Measurements from ENCODE around the gene EML5. TPM values are rescaled to one million over a fixed set of nuclear protein-coding genes. Genes with fewer than 3 reads are reported as not detected.

The EML5 gene
- 0.13 and 0.20 TPM in 2 replicates for total RNA-seq

GRCh38 chr14:88792473-88793258 lies at the start of gene EML5:
EML5 (minus strand) TSS chr14:88792953; CDS start chr14:88792503, 450 bp downstream.

GRCh38 chr14:88824314-88825077 lies 31.7 kb upstream of the EML5 start, which contains the start of gene TTC8:
TTC8 (plus strand) TSS chr14:88824651; CDS start chr14:88824708, 57 bp downstream.

GRCh38 chr14:88562831-88563686 lies 229.7 kb downstream of the EML5 start, which contains the start of gene ZC3H14:
ZC3H14 (plus strand) TSS chr14:88563037; CDS start chr14:88563134, 97 bp downstream.

Other genes starting within 250 kb of the EML5 start
- 16.4 and 16.6 TPM in 2 replicates for gene PTPN21, start 237.9 kb downstream of the EML5 start, total RNA-seq
- gene ZC3H14, start 229.9 kb downstream of the EML5 start, total RNA-seq = 59.0 and 60.4 TPM in 2 replicates
- gene TTC8, start 31.7 kb upstream of the EML5 start, total RNA-seq = 22.6 and 24.4 TPM in 2 replicates